Skeletal muscle cell (primary cell): ENCODE results near the gene ULBP2.
A peak's percentile ranks its signal among the peaks of the same experiment; 100 is the strongest.
"Not testable (repeated sequence)": the region's sequence is repeated elsewhere in the genome, so short reads cannot be mapped to it uniquely, and the experiment has no call there.

ENCODE experiments used
- DNase-seq: peaks from one replicate; pipeline ENCODE4 v3.0.0-alpha.2; 2010; ENCODE audit warnings: low read depth
- H3K4me3 ChIP-seq: 2 replicates; pipeline ENCODE4 v1.5.1; 2011; ENCODE audit warnings: low read depth, mild to moderate bottlenecking, control low read depth, low read length, moderate library complexity

ULBP2 gene

GRCh38 chr6:149963462-149964307 lies 21.9 kb downstream of the ULBP2 start, which contains the start of gene ULBP1:
TSS of gene ULBP1 (plus strand) at chr6:149963943. CDS start at chr6:149964050, 107 bp downstream.
- H3K4me3 ChIP-seq = peak within 1 kb of the TSS; percentile 62
- peak; percentile 81 for DNase-seq

- peak overlapping the region; percentile 62 for H3K4me3 ChIP-seq
- no peak for DNase-seq
Observed at GRCh38 chr6:149964308-149965193, 22.7 kb downstream of the ULBP2 start.

DNA sequence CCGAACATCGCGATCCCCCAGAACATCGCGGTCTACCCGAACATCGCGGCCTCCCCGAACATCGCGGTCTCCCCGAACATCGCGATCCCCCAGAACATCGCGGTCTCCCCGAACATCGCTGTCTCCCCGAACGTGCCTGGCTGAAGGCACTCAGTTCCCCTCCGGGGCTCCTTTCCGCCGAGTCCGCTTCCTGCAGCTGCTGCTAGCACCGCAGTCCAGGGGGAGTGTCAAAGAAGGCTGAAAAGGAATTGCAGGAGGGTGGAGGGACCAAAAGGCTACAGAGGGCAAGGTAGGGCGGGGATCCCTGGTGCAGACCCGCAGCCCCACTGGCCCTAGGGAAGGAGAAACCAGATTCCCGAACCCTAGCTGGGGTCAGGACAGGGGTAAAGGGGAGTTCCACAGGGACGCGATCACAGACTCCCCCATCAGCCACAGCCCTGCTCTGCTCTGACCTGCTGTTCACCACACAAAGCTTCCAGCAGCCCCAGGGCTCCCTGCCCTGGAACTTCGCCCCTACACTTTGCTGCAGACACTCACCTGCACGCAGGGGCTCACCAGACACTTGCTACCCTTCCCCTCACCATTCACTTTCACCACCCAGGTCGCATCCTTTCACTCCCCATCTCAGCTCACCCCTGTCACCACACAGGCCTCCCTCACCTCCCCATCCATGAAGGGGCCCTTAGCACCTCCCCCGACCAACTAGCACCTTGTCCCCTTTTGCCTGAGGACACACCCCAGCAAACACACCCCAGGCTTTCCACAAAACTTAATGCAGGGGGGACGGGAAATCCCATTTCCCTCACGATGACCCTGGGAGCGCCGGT lies 23.6 kb downstream of the ULBP2 start:
- peak overlapping the region; percentile 62 for H3K4me3 ChIP-seq
- no peak for DNase-seq

GRCh38 chr6:149966319-149966718 lies 24.5 kb downstream of the ULBP2 start:
- H3K4me3 ChIP-seq, DNase-seq: not testable (repeated sequence)

DNA sequence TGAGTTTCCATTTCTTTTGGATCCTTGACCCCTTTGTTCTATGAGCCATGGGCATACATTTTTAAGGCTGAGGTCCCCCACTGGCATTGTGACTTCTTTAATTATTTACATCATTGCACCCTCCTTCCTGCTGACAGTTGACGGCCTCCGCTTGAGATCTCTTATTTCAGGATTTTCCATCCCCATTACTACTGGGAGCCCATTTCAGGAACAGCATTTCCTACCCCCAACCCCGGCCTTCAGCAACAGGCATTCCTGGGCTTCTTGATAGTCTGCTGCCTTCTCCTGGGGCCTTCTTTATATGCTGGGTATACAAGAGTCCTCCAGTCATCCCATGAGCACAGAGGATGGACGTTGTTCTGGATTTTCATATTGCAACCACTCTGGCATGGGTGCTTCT lies 25.8 kb downstream of the ULBP2 start:
- DNase-seq = no peak
- H3K4me3 ChIP-seq = no peak overlapping the region

DNA sequence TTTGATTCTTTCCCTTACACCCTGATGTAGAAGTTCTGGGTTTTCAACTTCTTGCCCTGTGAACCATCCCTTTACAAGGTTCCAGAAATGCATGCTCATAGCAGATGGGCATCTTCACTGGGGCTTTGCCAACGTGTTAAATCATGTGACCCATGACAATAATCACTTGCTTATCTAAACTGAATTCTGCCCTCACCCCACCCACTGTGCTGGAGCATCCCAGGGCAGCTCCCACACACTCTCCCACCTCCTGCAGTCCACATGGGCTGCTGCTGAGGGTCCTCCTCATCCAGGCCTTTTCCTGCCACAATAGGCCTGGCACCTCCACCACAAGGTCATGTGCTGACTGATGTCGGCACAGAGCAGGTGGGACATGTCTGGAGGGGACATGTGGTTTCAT lies 26.2 kb downstream of the ULBP2 start:
- not testable (repeated sequence) for DNase-seq, H3K4me3 ChIP-seq

GRCh38 chr6:149968909-149969308 lies 27.1 kb downstream of the ULBP2 start:
- H3K4me3 ChIP-seq, DNase-seq: not testable (repeated sequence)

DNA sequence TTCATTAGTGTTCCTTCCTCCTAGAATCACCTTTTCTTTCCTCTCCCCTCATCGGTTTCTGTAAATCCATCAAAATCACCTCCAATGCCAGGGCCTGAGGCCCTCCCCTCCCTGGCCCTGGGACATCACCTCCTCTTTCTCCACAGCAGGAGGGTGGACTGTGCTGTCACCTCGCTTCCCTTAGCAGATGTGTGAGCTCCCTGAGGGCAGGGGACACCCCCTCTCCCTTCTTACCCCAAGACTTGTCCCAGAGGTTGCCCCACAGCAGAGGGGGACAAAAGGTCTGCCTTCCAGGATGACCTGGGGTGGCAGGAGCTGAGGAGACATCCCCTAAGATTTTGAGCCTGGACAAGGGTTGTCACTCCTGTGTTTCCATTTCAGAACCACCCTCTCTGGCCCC lies 27.8 kb downstream of the ULBP2 start:
- H3K4me3 ChIP-seq = no peak overlapping the region
- no peak for DNase-seq

GRCh38 chr6:149974394-149974793 lies 32.6 kb downstream of the ULBP2 start:
- not testable (repeated sequence) for DNase-seq, H3K4me3 ChIP-seq

- no peak for DNase-seq
- H3K4me3 ChIP-seq = no peak overlapping the region
Observed at GRCh38 chr6:149974825-149975224, 33.0 kb downstream of the ULBP2 start.

- DNase-seq = no peak
- H3K4me3 ChIP-seq = no peak overlapping the region
Observed at GRCh38 chr6:149975400-149975799, 33.6 kb downstream of the ULBP2 start.

GRCh38 chr6:149977221-149977620 lies 35.4 kb downstream of the ULBP2 start:
- no peak for DNase-seq
- no peak overlapping the region for H3K4me3 ChIP-seq

- no peak for DNase-seq
- H3K4me3 ChIP-seq = no peak overlapping the region
Observed at GRCh38 chr6:149978610-149979009, 36.8 kb downstream of the ULBP2 start.

DNA sequence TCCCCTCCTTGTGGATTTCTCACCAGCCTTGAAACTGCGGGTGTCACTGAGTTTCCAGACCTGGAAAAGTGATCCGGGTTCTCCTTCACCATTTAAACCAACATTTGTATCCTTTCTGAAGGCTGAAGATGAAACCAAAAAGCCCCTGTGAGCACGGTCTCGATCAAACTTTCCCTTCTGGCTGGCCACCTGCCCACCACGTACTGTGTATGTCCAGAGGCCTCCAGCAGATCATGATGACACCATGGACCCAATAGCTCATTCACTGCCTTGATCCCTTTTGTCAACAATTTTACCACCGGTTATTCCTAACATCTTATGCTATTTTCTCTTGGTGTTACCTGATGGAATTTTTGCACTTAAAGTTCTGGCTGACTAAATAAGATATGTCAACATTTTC lies 37.5 kb downstream of the ULBP2 start:
- H3K4me3 ChIP-seq = no peak overlapping the region
- no peak for DNase-seq

DNA sequence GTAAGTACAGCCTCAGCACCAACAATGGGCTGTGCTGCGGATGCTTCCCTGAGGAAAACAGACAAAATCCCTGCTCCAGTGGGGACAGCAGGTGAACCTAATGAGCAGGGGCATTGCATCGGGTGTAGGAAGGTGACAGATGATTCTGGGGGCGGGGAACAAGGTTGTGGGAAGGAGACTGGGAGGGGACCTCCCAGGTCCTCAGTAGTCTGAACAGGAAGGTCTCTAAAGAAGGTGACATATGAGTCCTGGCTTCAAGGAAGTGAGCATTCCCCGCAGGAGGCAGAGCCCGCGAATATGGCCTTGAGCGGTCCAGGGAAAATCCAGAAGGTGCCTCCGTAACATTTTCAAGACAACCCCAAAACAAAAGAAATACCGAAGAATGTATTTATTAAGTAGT lies 41.3 kb downstream of the ULBP2 start:
- no peak for DNase-seq
- H3K4me3 ChIP-seq = no peak overlapping the region

GRCh38 chr6:149984773-149985172 lies 43.0 kb downstream of the ULBP2 start:
- DNase-seq = no peak
- no peak overlapping the region for H3K4me3 ChIP-seq

- no peak for DNase-seq
- no peak overlapping the region for H3K4me3 ChIP-seq
Observed at GRCh38 chr6:149985481-149985937, 43.7 kb downstream of the ULBP2 start.

GRCh38 chr6:149987602-149988107 lies 45.8 kb downstream of the ULBP2 start:
- H3K4me3 ChIP-seq = no peak overlapping the region
- no peak for DNase-seq
